SK-N-SH (cell line): Measurements from ENCODE around the gene PPP1CA.

ENCODE experiments used
- CHD2 ChIP-seq: fragments of 150-350 bp; IDR thresholded peaks from 2 replicates; pipeline ENCODE4 v1.6.1; 2018; ENCODE audit warnings: low read length; ENCODE audit not compliant: partially characterized antibody
- CTCF ChIP-seq: fragments of 200-600 bp; sonication (generic); IDR thresholded peaks from 2 replicates; pipeline ENCODE4 v1.6.1; 2017; ENCODE audit warnings: antibody characterized with exemption, mild to moderate bottlenecking, moderate library complexity
- EP300 ChIP-seq, 2 experiments: IDR thresholded peaks; 2 replicates each; pipeline versions ENCODE4 v1.4.0 to v1.6.1; 2012; ENCODE audit warnings: borderline replicate concordance in 1 of 2, low read depth in 1 of 2, low read length in 1 of 2
- EZH2phosphoT487 ChIP-seq: fragments of 200-600 bp; sonication (generic); IDR thresholded peaks from 2 replicates; pipeline ENCODE4 v1.6.1; 2017; ENCODE audit warnings: low read depth, mixed run types, mild to moderate bottlenecking, antibody characterized with exemption, moderate library complexity, borderline replicate concordance
- FOXM1 ChIP-seq: IDR thresholded peaks from 2 replicates; pipeline ENCODE4 v1.4.0; 2012; ENCODE audit warnings: low read depth, mild to moderate bottlenecking
- GATA2 ChIP-seq: sonication (generic); formaldehyde crosslinking; IDR thresholded peaks from 2 replicates; pipeline ENCODE4 v1.5.0; 2020; ENCODE audit warnings: mild to moderate bottlenecking, missing genetic modification reagents
- NFIC ChIP-seq: IDR thresholded peaks from 2 replicates; pipeline ENCODE4 v1.4.0; 2012; ENCODE audit warnings: borderline replicate concordance
- POLR2AphosphoS5 ChIP-seq: IDR thresholded peaks from 2 replicates; pipeline ENCODE4 v1.6.1; 2012; ENCODE audit warnings: low read depth, low read length
- SIN3A ChIP-seq: IDR thresholded peaks from 2 replicates; pipeline ENCODE4 v1.6.1; 2012; ENCODE audit warnings: low read depth, mild to moderate bottlenecking, low read length, moderate library complexity, borderline replicate concordance
- TEAD4 ChIP-seq: IDR thresholded peaks from 2 replicates; pipeline ENCODE4 v1.4.0; 2012; ENCODE audit warnings: mild to moderate bottlenecking, borderline replicate concordance; ENCODE audit not compliant: insufficient read depth
- USF2 ChIP-seq: fragments of 150-350 bp; IDR thresholded peaks from 2 replicates; pipeline ENCODE4 v1.6.1; 2017; ENCODE audit warnings: antibody characterized with exemption, low read length, low read depth, borderline replicate concordance

GRCh38 chr11:67404515-67405195 is 3.0 kb upstream of the PPP1CA start:
- TF ChIP-seq SIN3A = no peak
- TF ChIP-seq EP300 (IDR thresholded peaks at IDR 0.05; ENCODE audit: borderline replicate concordance in 1 of 2, low read depth in 1 of 2, low read length in 1 of 2) = no peak
- TF ChIP-seq CHD2 = no peak
- no peak for TF ChIP-seq POLR2AphosphoS5
- no peak for TF ChIP-seq CTCF
- TF ChIP-seq FOXM1 = no peak
- TF ChIP-seq NFIC = no peak
- TF ChIP-seq GATA2 (CRISPR knock-in tag) = no peak
- no peak for TF ChIP-seq USF2
- no peak for TF ChIP-seq EZH2phosphoT487
- no peak for TF ChIP-seq TEAD4
